Activated T-cell treated with anti-CD3 and anti-CD28 coated beads for 24 hours (primary cell): ENCODE measurements around the gene KRTAP5-2.
"Not testable (repeated sequence)": the region's sequence is repeated elsewhere in the genome, so short reads cannot be mapped to it uniquely, and the experiment has no call there.

Source experiments
- DNase-seq: peaks from one replicate; pipeline ENCODE4 v3.0.0-alpha.2; 2020; ENCODE audit warnings: low read depth

KRTAP5-2 gene

DNA sequence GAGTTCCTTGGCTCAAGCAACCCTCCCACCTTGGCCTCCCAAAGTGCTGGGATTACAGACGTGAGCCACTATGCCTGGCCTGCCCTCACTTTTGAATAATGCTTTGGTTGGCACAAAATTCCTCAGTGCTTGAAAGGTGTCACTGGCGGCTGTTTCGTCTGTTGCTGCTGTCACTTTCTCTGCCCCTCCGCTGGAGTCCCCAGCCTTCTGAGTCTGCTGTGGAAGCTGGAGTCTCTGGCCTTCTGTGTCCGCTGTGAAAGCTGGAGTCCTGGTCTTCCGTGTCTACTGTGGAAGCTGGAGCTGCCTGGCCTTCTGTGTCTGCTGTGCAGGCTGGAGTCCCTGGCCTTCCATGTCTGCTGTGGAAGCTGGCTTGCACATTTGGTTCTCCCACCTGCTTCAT is 8.1 kb downstream of the KRTAP5-2 start:
- no peak for DNase-seq

DNA sequence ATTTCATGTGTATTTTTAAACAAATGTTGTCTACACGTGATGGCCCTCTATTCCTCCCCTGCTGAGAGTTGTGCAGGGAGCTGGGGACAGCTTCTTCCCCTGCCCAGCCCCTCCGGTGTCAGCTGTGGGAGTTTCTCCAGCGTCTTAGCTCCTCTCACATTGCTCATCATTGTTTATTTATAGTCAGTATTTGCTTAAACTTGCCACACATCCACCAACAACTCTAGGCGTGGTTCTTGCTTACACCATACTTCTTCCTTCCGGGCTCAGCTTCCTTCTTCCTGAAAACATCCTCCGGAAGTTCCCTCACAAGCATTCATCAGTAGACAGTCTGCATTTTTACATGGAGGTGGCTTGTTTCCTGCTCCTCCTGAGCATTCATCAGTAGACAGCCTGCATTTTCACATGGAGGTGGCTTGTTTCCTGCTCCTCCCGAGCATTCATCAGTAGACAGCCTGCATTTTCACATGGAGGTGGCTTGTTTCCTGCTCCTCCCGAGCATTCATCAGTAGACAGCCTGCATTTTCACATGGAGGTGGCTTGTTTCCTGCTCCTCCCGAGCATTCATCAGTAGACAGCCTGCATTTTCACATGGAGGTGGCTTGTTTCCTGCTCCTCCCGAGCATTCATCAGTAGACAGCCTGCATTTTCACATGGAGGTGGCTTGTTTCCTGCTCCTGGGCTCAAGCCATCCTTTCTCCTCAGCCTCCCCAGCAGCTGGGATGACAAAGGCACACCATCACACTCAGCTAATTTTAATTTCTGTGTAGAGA is 8.7 kb downstream of the KRTAP5-2 start:
- DNase-seq, result not testable (repeated sequence)

DNA sequence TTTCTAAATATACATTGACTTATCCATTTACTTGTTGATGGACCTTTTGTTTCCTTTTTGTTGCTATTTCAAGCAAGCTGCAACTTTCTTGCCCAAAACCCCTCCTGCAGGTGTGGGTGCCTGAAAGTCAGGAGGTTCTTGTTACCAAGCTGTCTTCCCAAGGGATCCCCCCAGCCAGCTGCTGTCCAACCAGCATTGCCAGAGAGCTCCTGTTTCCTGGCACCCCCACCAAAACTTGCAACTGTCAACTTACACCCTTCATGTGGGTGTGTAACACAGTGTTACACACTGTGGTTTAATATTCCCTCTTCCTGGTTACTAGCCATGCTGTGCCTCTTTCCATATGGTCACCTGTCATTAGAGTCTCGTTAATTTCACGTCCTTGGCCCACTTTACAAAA is 11.4 kb downstream of the KRTAP5-2 start:
- no peak for DNase-seq

DNA sequence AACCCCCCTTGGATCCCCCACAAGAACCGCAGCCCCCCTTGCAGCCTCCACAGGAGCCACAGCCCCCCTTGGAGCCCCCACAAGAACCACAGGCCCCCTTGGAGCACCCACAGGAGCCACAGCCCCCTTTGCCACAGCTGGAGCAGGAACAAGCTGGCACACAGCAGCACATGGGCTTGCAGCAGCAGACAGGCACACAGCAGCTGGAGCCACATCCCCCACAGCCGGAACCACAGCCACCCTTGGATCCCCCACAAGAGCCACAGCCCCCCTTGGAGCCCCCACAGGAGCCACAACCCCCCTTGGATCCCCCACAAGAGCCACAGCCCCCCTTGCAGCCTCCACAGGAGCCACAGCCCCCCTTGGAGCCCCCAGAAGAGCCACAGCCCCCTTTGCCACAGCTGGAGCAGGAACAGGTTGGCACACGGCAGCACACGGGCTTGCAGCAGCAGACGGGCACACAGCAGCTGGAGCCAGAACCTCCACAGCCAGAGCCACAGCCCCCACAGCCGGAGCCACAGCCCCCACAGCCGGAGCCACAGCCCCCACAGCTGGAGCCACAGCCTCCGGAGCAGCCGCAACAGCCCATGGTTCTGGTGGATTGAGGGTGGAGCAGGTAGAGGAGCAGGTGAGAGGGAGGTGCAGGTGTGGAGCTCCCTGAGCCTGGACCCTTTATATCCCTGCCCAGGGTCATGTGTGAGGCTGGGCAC is 13.3 kb downstream of the KRTAP5-2 start, which contains the start of gene KRTAP5-1:
TSS of gene KRTAP5-1 (minus strand) at position 623 of the 710 bp plus-strand sequence. CDS start at position 589, 34 bp downstream.
- not testable (repeated sequence) for DNase-seq

DNA sequence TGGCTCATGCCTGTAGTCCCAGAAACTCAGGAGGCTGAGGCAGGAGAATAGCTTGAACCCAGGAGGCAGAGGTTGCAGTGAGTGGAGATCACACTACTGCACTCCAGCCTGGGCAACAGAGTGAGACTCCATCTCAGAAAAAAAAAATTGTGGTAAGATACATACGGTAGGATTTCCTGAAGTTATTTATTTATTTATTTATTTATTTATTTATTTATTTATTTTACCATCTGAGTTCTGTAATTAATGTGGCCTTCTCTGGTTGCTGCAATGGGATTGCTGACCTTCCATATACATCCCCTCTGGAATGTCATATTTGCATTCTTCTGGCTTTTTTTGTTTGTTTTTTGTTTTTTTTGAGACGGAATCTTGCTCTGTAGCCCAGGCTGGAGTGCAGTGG is 15.2 kb downstream of the KRTAP5-2 start:
- not testable (repeated sequence) for DNase-seq

DNA sequence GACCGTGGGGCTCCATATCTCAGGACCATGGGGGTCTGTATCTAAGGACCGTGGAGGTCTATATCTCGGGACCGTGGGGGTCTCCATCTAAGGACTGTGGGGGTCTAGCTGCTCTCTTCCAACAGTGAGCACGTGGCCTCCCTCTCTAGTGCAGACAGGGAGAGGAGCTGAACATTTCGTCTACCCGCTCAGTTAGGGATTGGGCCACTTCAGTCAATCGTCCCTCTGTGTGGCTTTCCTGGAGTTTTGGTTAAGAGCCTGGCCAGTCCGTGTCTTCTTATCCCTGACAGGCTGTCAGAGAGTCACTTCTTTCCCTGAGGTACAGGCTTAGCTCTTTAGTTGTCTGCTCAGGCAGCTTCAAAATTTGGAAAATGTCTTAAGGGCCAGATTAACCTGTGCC is 16.1 kb downstream of the KRTAP5-2 start:
- no peak for DNase-seq

DNA sequence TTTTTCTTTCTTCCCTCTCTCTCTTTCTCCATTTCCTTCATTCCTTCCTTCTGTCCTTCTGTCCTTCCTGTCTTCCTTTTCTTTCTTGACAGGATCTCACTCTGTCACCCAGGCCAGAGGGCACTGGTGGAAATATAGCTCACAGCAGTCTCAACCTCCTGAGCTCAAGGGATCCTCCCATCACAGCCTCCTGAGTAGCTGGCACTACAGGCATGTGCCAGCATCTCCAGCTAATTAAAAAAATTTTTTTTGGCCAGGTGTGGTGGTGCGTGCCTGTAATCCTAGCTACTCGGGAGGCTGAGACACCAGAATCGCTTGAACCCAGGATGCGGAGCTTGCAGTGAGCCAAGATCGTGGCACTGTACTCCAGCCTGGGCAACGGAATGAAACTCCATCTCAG is 21.3 kb downstream of the KRTAP5-2 start:
- DNase-seq, result no peak

DNA sequence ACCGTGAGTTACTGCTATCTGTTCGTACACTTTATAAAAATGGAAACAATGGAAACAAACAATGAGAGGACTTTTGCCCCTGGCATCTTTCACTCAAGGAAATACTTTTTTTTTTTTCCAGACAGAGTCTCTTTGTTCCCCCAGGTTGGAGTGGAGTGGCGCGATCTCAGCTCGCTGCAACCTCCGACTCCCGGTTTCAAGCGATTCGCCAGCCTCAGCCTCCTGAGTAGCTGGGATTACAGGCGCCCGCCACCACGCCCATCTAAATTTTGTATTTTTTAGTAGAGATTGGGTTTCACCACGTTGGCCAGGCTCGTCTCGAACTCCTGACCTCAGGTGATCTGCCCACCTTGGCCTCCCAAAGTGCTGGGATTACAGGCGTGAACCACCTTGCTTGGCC is 22.3 kb downstream of the KRTAP5-2 start:
- DNase-seq, result not testable (repeated sequence)

DNA sequence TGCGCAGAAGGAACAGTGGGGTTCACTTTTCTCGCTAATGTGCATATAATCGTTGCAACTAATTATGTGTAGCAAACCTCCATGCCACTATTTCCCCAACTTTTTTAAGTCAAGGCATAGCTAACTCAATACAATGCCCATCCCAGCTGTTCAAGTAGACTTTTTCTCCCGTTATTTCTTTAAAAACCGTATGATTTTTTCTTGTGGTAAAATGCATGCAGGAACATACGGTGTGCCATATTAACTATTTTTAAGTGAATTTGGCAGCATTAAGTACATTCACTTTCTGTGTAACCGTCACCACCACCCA is 23.2 kb downstream of the KRTAP5-2 start:
- no peak for DNase-seq

DNA sequence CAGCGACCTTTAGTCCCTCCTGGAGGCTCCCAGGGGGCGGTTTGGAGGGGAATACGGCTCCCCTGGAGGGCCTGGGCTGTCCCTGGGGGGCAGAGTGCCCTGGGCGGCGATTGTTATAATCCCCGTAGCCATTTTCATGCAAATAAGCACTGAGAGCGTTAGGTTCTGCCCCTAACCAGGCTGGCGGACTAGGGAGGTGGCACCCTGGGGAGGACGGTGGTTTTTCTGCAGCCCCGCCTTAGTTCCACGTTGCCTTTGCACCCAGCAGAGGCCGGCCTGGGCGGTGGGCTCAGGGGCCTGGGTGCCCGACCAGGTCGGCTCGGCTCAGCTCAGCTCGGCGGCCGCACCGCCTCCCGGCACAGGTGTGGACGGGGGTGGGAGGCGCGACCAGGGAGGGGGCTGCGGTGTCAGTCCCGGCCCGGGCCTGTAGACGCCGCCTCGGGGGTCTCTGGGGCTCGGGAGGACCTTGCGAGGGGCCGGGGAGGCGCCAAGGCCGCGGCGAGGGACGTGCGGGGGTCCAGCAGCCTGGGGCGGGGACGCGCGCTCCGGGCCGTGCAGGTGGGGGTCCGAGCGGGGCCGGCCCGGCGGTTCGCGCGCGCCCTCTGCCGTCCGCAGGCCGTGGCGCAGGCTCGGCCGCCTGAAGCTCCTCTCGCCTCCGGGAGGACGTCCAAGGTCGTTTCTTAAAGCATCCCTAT is 23.7 kb downstream of the KRTAP5-2 start:
- peak; percentile 42 for DNase-seq

DNA sequence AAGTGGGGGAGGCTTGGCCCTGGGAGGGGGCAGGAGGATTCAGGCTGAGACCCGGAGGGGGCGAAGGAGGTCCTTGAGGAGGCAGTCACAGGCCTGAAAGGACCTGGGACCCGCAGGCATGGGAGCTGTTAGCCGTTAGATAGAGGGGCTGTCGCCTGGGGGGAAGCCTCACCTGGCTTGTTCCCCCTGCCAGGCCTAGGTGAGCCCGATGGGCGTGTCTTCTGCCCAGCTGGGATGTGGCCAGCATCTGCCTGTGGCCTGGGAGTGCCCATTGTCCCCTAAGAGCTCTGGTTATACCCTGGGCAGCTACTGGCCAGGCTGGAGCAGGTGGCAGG is 24.2 kb downstream of the KRTAP5-2 start:
- no peak for DNase-seq

DNA sequence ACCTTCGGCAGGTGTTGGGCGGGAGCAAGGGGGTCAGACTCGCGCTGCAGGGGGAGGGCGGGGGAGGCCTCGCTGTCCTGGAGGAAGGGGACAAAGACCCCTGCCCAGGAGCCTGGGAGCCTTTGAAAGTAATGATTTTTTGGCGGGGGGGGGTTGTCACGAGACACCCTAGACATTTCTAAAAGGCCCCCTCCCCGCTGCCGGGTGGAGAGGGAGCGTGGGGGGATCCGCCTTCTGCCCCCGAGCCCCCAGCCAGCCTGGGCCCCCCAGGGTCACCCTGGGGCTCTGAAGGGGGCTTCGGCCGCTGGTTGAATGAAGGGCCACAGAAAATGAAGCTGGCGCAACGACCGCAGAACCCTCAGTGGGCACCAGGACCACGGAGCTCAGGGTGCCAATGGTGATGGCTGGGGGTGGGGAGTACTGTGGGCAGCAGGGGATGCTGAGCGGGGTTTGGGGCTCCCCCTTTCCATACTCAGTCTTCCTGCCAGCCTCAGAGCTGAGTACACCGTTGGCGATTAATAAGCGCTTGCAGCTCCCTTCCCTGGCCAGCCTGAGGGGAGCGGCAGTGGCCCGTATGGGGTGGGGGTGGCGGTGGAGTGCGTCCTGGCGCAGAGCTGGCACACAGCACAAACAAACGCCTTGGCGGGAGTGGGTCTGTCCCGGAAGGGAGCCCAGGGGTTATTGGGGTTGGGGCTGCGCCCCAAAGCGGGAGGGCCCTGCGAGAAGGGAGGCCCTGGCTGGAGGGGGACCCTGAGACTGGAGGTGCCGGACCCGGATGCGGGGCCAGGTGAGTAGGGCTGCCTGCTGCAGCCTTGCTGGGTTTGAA is 24.8 kb downstream of the KRTAP5-2 start:
- DNase-seq, result no peak

DNA sequence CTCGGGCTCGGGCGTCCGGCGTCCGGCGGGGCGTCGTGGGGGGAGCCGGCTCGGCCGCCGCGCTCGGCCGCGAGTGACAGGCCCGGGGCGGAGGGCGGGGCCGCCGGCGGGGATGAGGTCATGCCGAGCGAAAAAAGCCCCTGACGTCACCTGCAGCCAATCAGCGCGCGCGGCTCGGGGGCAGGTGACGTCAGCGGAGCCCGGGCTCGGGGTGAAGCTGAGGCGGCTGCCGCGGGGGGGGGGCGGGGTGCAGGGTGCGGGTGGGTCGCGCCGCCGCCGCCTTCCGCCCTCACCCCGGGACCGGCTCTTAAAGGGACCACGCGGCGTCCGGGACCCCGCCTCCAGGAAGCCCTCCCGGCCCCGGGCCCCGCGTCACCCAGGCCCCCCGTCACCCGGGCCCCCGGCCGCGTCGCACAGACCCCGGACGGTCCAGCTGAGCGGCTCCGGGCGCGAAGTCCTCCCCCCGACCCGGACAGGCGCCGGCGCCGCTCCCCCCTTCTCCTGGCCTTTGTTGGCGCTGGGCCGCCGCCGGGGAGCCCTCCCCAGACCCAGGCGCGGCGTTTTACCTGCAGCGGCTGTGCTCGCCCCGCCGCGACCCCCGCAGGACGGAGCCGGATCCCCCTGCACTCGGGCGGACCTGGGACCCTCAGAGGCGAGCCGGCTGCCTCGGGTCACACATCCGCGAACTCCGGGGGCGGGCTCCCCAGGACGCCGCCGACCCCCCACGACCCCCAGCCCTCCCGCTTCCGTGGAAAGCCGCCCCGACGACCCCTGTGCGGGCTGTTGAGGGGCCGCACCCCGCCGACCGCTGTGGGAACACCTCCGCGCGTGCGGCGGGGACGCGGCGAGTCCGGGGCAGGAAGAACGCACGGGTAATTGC is 25.7 kb downstream of the KRTAP5-2 start, which contains the start of gene DUSP8:
TSS of gene DUSP8 (minus strand) at position 75 of the 880 bp plus-strand sequence. CDS start 6,445 bp downstream, outside the sequence.
- DNase-seq, result peak; percentile 82

DNA sequence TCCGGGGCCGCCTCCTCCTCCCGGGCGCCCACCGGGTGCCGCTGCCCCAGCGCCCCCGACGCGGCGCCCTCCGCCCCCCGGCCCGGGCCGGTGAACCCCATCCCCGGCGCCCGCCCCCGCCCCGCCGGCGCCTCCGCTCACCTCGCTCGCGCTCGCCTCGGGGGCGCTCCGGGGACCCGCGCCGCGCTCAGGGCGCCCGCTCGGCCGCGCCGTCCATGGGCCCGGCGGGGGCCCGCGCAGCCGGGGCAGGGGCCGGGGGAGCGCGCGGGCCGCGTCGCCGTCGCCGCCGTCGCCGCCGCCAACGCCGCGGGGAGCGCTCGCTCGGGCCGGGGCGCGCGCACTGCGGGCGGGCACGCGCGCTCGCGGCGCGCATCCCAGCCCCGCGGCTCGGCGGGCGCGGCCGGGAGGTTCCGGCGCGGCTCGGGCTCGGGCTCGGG is 26.3 kb downstream of the KRTAP5-2 start:
- DNase-seq, result no peak

DNA sequence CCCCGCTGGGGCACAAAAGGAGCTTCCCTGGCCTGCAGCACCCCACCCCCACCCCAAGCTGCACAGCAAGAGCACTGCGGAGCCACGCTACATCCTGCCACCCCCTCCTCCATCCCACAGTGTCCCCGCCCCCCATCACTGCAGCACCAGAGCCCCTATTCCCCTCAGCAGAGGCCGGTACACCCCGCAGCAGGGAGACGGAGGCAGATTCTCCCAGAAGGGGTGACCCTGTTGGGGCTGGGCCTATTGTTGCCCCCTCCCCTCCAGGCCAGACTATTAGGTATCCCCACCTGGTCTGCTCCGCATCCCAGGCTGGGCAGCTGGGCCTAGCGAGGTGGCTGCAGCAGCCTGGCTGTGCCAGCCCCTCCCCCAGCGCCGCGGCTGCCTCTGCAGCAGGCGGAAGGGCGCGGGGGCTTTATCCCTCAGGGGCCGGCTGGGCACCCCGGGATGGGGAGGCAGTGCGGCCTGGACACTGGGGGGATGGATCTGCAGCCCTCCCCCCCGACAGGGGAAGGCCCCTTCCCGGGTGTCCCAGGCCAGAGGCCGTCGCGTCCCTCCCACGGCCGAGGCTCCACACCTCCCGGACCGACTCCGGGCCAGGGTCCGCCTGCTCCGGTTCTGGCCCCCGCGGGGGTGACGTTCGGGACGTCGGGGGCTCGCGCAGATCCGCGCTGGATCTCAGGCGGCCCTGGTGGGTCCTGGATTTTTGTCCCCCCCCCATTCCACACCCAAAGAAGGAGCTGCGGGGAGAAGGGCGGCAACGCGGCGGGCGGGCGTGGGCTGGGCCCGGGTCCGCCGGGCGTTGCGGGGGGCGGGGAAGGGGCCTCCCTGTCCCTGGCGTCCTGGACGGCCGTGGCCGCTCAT is 27.0 kb downstream of the KRTAP5-2 start:
- DNase-seq, result no peak

DNA sequence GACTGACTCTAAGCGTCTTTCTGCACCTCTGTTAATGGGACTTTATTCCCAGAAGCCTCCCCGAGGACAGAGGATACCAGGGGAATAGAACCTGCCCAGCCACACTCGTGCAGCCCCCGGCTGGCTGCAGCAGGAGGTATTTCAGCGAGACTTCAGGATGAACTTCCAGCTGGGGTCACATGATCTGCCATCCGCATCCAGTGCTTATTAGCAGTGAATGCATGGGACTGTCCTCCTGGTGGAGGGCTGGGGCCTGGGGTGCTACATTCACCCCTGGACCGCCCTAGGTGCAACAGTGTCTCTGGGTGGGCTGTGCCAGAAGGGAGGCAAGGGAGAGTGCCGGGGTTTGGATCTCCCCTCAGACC is 27.6 kb downstream of the KRTAP5-2 start:
- no peak for DNase-seq

DNA sequence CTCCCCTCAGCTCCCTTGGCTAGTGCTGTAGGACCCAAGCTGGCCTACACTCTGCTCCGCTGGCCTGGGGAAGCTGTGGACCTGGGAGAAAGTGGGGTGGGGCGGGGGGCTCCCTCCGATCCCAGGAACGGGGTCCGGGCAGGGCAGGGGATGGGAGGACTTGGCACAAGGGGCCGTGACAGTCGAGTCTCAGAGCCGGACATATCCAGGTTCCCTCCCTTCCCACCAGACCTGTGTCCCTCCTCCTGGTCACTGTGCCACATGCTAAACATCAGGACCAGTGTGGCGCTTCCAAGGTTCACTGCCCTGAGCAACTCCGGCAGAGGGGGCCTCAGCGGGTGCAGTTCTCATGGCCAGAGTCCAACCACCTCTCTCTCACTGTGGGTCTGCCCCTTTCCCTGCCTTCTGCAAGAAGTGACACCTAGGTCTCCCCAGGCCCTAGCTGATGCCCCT is 28.1 kb downstream of the KRTAP5-2 start:
- DNase-seq, result no peak

DNA sequence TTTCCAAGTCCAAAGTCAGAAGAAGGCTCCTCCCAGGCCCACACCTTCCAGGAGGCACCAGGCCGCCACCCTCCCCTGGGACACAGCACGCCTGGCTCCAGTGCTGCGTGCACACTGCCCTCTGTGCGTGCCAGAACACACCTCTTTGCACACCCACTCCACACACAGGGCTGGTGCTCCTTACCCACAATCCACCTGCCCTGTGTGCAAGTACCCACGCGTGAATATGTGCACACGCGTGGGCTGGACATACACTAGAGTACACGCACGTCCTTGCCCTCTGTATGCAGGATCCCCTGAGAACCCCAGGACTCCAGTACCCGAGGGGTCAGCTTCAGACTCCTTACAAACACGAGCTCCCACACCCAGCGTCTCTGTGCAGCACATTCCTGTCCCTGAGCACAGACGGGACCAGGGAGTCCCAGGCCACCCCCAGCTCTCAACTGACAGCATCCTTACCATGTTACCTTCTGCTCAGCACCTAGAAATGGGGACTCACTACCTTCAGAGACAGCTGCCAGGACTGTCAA is 28.8 kb downstream of the KRTAP5-2 start:
- no peak for DNase-seq

DNA sequence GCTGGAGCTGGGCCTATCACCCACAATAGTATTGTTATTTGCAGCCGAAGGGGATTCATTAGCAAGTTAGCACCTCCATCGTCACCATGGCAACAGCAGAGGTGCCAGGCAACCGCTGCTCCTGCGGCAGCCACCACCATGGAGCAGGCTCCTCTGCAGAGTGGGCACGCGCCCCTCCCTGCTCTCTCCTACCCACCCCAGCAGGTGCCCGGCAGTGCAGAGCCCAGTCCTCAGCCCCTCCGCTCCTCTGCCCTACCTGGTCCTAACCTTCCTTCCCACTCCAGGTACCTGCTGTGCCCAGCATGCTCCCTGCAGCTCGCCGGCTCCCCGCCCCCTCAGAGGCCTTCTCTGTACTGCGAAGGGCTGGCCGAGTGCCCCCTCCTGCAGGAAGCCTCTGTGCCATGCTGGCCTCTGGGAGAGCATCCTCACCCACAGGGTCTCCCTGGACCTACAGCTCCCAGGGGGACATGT is 29.6 kb downstream of the KRTAP5-2 start:
- DNase-seq, result no peak

DNA sequence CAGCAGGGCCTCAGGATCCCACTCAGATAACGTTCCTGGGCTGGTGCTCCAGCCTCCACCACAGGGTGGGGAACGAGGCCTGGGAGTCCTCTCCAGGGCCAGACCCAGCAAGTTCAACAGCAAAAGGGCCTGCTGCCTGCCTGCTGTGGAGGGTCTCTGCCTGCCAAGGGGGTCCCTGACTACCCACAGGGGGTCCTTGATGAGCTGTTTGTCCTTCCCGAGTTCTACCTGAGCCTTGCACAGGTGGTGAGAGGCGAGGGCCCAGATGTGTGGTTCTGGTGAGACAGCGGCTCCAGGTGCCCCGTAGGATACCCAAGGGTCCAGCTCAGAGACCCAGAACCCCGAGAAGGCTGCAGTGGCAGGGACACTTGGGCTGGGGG is 30.4 kb downstream of the KRTAP5-2 start:
- DNase-seq, result no peak
